Rectal smooth muscle tissue (tissue), 1 donor: ENCODE measurements around the gene GPC6.
"Not testable (repeated sequence)": the region's sequence is repeated elsewhere in the genome, so short reads cannot be mapped to it uniquely, and the experiment has no call there.

Source experiments
- H3K27ac ChIP-seq: one replicate; pipeline ENCODE4 v1.7.0; 2013; ENCODE audit warnings: low read depth, low read length, inconsistent platforms
- H3K27me3 ChIP-seq: one replicate; pipeline ENCODE4 v1.7.0; 2013; ENCODE audit warnings: low read length; ENCODE audit not compliant: control insufficient read depth, insufficient read depth
- H3K36me3 ChIP-seq: one replicate; pipeline ENCODE4 v1.7.0; 2013; ENCODE audit warnings: low read length; ENCODE audit not compliant: control insufficient read depth, insufficient read depth
- H3K4me1 ChIP-seq: one replicate; pipeline ENCODE4 v1.7.0; 2013; ENCODE audit warnings: low read length; ENCODE audit not compliant: control insufficient read depth, insufficient read depth
- H3K4me3 ChIP-seq: one replicate; pipeline ENCODE4 v1.7.0; 2013; ENCODE audit warnings: low read length
- H3K9ac ChIP-seq: one replicate; pipeline ENCODE4 v1.7.0; 2013; ENCODE audit warnings: low read length

The GPC6 gene

GRCh38 chr13:94331281-94331680 is 1104.7 kb downstream of the GPC6 start:
- Histone ChIP-seq H3K9ac (no peak overlapping the region), H3K27me3 (no peaks in the 10 kb centered on the region), H3K27ac (no peak overlapping the region), H3K4me1 (peaks cover 12% of the 10 kb centered on the region), H3K4me3 (no peak overlapping the region), H3K36me3 (no peaks in the 10 kb centered on the region)

DNA sequence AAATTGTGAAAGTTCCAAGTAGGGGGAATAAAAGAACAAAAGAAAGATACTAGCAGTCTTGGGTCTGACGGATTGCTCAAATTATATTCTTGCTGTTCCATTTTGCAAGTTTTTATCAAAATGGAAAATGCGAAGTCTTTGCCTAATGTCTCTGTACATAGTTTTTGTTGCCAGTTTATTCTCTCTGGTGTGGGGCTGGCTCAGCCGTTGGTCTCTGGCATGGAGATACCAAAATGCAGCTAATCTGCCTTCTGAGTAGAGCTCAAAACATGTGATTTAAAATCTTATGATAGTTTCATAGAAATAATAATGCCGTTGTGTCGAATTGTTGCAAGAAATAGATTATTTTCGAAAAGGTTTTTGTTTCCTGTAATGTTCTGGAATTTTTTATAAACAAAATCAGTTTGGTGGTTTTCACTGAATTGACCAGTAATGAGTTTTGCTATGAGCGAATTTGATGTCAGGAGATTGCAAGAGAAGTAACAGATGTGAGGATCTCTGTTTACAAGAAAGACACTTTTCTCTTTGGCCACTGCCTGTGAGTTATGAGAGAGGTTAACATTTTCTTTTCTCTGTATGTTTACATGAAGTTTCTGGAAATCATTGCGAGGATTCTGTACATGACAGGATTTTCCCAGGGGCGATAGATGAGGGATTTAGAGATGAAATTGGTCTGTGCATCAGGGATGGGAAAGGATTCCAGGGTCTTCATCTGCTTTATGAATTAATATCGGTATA is 1105.9 kb downstream of the GPC6 start:
- H3K36me3 ChIP-seq, result no peaks in the 10 kb centered on the region
- H3K9ac ChIP-seq, result no peak overlapping the region
- no peaks in the 10 kb centered on the region for H3K27me3 ChIP-seq
- H3K4me1 ChIP-seq, result peaks cover 12% of the 10 kb centered on the region
- no peak overlapping the region for H3K4me3 ChIP-seq
- no peak overlapping the region for H3K27ac ChIP-seq

- H3K4me3 ChIP-seq, result no peak overlapping the region
- H3K36me3 ChIP-seq, result no peaks in the 10 kb centered on the region
- no peaks in the 10 kb centered on the region for H3K27me3 ChIP-seq
- H3K9ac ChIP-seq, result no peak overlapping the region
- H3K27ac ChIP-seq, result no peak overlapping the region
- H3K4me1 ChIP-seq, result peaks cover 12% of the 10 kb centered on the region
Observed at GRCh38 chr13:94333131-94333820, 1106.7 kb downstream of the GPC6 start.

DNA sequence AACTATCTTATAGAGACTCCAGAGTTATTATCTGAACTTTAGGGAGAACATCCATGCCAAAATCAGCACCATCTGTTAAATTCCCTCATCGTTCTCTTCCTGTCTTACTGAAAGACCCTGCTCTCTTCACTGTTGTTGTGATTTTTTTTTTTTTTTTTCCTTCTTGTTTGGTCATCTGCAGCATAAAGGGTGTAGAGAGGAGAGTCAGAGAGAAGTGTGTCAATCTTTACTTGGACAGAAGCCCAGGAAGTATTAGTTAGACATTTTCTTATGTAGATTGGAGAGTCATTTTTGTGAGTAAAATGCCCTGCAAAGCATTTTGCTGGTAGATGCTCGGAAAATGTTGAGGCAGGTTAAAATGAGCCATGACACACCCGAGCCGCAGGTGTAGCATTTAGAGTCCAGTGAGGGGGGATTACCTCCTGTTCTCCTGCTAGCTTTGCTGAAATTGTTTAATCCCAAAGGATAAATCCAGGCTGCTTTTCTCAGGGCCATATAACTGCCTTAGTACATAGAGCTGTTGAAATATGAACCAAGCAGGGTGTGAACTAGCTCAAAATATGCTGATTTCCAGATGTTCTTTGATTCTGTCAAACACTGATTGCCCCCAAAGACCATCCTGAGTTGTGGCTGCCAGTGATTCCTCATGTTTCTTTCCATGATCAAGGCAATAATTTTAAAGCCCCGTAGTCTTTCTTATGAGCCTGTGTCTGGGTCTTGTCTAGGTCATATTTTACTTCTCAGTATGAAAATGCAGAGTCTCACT is 1109.3 kb downstream of the GPC6 start:
- H3K27me3 ChIP-seq, result no peaks in the 10 kb centered on the region

GRCh38 chr13:94339116-94339687 is 1112.6 kb downstream of the GPC6 start:
- no peak overlapping the region for H3K9ac ChIP-seq
- H3K4me3 ChIP-seq, result no peak overlapping the region
- peaks cover 4% of the 10 kb centered on the region for H3K4me1 ChIP-seq
- H3K27ac ChIP-seq, result no peak overlapping the region
- H3K36me3 ChIP-seq, result no peaks in the 10 kb centered on the region
- H3K27me3 ChIP-seq, result no peaks in the 10 kb centered on the region

More for the DNA sequence above, 1109.3 kb downstream of the GPC6 start:
- no peaks in the 10 kb centered on the region for H3K36me3 ChIP-seq
- no peak overlapping the region for H3K4me3 ChIP-seq
- H3K4me1 ChIP-seq, result peaks cover 4% of the 10 kb centered on the region
- no peak overlapping the region for H3K9ac ChIP-seq
- H3K27ac ChIP-seq, result no peak overlapping the region

- Histone ChIP-seq H3K27me3 (no peaks in the 10 kb centered on the region), H3K36me3 (no peaks in the 10 kb centered on the region), H3K4me1 (peaks cover 8% of the 10 kb centered on the region), H3K4me3 (no peak overlapping the region), H3K9ac (no peak overlapping the region), H3K27ac (peak overlapping the region; percentile 15)
Observed at GRCh38 chr13:94342436-94343242, 1116.0 kb downstream of the GPC6 start.

GRCh38 chr13:94343243-94343585 is 1116.6 kb downstream of the GPC6 start:
- Histone ChIP-seq H3K4me1 (peaks cover 8% of the 10 kb centered on the region), H3K27ac (peak overlapping the region; percentile 52), H3K36me3 (no peaks in the 10 kb centered on the region), H3K9ac (no peak overlapping the region), H3K27me3 (no peaks in the 10 kb centered on the region), H3K4me3 (peak overlapping the region; percentile 18)

DNA sequence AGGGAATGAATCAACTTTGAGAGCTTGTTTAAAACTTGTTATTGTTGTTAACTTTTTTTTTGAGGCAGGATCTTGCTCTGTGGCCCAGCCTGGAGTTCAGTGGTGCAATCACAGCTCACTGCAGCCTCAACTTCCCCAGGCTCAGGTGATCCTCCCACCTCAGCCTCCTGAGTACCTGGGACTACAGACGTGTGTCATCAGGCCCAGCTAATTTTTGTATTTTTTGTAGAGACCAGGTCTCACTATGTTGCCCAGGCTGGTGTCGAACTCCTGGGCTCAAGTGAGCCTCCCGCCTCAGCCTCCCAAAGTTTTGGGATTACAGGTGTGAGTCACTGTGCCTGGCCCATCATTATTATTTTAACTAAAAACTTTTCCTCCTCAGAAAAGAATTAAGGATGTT is 1117.1 kb downstream of the GPC6 start:
- H3K27me3 ChIP-seq, H3K4me1 ChIP-seq, H3K9ac ChIP-seq, H3K36me3 ChIP-seq: not testable (repeated sequence)
- Histone ChIP-seq H3K4me3 (peak overlapping the region; percentile 18), H3K27ac (peak overlapping the region; percentile 52)

DNA sequence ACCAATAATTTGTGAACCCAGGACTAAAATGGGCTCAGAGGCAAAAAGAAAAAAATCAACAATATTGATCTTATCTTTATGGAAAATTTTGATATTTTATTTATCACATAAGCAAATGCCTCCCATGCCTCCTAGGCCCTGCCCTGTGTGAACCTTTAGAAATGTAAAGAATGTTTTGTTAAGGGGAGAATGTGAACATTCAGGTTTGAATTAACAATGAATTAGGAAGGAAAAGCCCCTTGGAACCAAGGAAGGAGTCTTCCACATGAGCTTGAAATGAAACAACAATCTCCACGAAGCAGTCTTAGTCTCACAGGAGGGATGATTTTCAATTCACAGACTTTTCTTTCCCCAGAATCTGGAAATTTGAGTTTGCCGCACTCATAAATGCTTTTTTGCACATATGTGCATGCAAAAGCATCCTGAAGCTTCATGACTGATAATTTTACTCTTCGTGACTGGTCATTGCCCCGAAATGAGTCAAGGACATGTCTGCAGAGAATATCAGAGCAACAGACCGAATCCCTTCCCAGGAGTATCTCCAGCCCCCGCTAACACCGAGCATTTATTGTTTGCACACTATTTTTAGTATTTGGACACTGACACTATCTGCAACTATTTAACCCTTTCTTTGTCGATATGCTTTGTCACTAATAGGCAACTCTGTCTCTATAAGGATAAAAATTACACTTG is 1117.7 kb downstream of the GPC6 start:
- no peak overlapping the region for H3K27ac ChIP-seq
- no peak overlapping the region for H3K9ac ChIP-seq
- peak overlapping the region; percentile 33 for H3K4me3 ChIP-seq

GRCh38 chr13:94345374-94346195 is 1119.0 kb downstream of the GPC6 start:
- no peak overlapping the region for H3K27ac ChIP-seq
- H3K36me3 ChIP-seq, result no peaks in the 10 kb centered on the region
- no peaks in the 10 kb centered on the region for H3K27me3 ChIP-seq
- H3K4me3 ChIP-seq, result no peak overlapping the region
- peaks cover 8% of the 10 kb centered on the region for H3K4me1 ChIP-seq
- no peak overlapping the region for H3K9ac ChIP-seq

More for the DNA sequence above, 1117.7 kb downstream of the GPC6 start:
- no peaks in the 10 kb centered on the region for H3K27me3 ChIP-seq
- peaks cover 8% of the 10 kb centered on the region for H3K4me1 ChIP-seq
- no peaks in the 10 kb centered on the region for H3K36me3 ChIP-seq
